Esophagus mucosa (tissue), 1 donor: Measurements from ENCODE around the gene TRNT1. TPM values are rescaled to one million over a fixed set of nuclear protein-coding genes. Genes with fewer than 3 reads are reported as not detected.

Source experiments
- ATAC-seq: fragments of 200-7000 bp; cut with Tn5 transposase; one replicate; pipeline ENCODE4 v1.9.1; 2020
- total RNA-seq: library from RNA; stranded (reverse); gene quantifications from one replicate; pipeline ENCODE4 v1.2.4, GENCODE V29; 2023
- donor health status: DM: yes; HTN: yes; CAD: no.

Gene TRNT1
- total RNA-seq, 1 donor from 2014 or later = 15.5 TPM

DNA sequence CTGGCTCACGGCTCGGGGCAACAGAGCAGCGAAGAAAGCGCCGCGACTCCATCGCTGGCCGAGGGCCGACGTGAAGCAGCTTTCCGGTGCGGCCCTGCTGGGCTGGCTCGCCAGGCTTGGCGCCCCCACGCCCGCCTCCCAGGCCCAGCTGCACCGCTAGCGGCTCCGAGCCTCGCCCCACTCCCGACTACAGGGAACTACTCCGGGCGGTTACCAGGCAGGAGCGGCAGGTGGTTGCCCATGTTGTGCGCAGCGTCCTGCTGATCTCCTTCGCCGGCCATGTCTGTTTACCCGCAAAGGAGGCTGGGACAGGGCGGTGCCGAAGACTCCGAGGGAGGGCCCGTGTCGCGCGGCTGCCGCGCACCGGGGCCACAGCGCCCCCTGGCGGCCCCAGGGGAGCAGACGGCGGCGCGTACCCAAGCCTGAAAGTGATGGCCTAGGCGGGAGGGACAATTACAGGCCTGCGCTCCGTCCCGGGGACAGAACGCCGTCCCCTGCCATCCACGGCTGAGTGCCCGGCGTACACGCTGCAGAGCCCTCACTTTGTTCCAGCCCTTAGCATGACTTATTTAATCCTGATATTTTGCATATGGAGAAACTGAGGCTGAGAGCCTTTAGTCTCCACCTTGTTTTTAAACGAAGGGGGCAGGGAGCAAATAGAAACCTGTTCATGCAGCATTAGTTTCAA is 52.8 kb downstream of the TRNT1 start, which contains the start of gene CRBN:
Gene CRBN (minus strand): TSS at position 285 of the 688 bp plus-strand sequence. CDS start 4 bp downstream, at position 281.
- ATAC-seq = peak; percentile 99

DNA sequence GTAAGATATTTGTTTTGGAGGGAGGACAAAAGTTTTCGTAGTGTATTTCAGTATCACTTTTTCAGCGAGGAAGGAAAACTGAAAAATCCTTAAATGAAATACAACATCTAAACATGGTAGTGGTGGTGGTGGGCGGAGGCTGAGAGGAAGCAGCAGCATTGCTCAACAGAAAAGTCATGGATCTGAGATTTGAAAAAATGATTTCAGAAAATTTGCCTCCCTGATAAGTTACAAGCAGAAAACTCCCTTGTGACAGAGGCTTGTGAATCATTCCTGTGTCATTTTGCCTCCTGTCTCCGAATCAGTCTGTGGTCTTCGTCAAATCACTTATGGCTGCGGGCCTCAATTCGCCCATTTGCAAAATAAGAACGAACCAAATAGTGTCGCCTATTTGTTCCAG is 53.7 kb downstream of the TRNT1 start:
- ATAC-seq = no peak

DNA sequence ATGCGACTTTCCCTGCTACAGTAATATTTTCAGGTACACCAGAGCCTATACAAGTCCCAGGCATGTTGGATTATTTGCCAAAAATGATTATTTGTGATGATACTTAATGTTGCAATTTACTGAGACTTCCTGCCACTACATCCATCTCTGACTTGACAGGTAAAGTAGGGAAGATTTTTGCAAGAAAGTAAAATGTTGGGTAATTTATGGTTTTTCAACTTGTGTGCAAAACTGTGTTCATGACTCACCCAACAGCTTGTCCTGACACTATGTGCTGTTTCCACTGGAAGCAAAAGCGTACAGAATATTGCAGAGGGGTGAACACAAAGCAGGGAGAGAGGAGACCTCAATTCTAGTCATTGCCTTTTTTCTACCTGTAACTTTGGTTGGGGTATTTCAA is 58.1 kb downstream of the TRNT1 start:
- no peak for ATAC-seq

DNA sequence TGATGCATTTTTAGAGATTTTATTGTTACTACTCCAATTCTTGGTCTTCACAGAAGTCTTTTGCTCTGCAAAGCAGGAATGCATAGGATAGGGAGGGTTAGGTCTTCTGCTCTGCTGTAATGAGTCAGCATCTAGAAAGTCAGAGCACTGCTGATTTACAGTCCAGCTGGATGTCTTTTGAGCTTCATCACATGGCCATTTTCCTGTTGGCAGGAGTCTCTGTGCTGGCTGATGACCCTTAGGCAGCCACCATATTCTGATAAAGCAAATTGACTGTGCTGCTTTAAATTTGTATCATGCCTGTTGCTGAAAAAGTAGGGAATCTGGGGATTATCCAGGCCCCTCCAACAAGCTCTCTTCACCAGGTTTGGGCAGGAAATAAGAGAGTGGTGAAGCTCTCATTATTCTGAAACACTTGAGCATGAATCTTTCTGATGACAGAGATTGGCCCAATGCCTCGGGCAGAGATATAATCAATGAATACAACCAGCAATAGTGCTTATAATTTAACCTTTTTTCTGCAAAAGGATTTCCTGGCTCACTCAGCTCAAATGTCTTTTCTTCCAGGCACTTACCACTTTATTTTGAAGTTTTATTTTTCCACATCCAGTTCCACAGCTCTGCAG is 62.5 kb downstream of the TRNT1 start:
- ATAC-seq = no peak

- no peak for ATAC-seq
Observed at GRCh38 chr3:3189961-3190360, 63.2 kb downstream of the TRNT1 start.

DNA sequence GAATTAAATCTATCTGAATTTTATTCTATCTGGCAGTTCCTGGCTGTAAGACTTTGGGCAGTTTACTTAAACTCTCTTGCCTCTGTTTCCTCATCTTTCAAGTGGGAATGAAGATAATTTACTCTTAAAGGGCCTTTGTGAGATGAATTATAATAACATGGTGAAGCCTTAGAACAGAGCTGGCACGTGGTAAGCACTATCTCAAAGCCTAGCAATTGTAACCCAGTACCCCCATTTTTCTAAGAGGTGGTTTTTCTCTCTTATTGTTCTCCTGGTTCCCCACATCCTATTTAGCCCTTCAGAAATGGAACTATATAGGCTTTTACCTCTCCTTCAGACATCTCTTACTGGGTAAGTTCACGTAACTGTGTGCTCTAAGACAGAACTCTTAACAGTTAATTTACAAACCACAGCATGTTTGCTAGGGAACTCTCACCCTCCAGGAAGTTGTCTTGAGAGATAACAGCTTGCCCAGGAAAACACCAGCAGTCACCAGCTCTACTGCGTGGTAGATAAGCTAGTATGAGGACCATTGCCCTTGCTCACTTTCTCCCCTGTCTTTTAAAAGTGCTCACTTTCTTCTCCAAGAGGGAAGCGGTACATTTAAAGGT is 65.0 kb downstream of the TRNT1 start:
- ATAC-seq = no peak

DNA sequence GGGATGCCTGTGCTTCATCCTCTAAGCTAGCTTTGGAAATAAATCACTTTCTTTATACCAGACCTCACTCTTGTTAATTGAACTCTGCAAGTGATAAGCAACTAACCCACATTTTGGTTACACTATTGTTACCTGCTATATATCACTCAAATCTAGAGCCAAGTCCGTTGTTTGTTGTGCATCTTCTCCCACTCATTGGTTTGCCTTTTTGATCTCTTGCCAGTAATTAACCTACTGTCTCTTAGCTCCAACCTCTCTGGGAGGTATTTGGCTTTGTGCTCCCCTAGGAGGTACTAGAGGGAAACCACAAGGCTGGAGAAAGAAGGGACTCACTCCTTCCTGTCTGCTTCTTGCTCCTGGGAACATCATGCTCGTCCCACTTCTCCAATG is 65.5 kb downstream of the TRNT1 start:
- no peak for ATAC-seq

- ATAC-seq = no peak
Observed at GRCh38 chr3:3194861-3195260, 68.1 kb downstream of the TRNT1 start.

- ATAC-seq = no peak
Observed at GRCh38 chr3:3196148-3196861, 69.6 kb downstream of the TRNT1 start.

Other genes starting within 250 kb of the TRNT1 start
- not detected for gene IL5RA, start 16.6 kb upstream of the TRNT1 start, total RNA-seq
- gene CRBN, start 52.8 kb downstream of the TRNT1 start, total RNA-seq = 20.9 TPM